A673 (cell line): ENCODE data around the gene CABLES1.

Source experiments
- CTCF ChIP-seq: fragments of 300-800, 200-600 bp; sonication (generic); conservative IDR thresholded peaks from 2 replicates; pipeline ENCODE4 v1.5.1; 2017; ENCODE audit warnings: low read depth, mild to moderate bottlenecking, antibody characterized with exemption, low read length, moderate library complexity, mixed read lengths
- EZH2 ChIP-seq: fragments of 200-600 bp; sonication (generic); IDR thresholded peaks from 2 replicates; pipeline ENCODE4 v1.6.1; 2017; ENCODE audit warnings: borderline replicate concordance, low read depth, mild to moderate bottlenecking, mixed read lengths, antibody characterized with exemption, low read length; ENCODE audit not compliant: poor library complexity, severe bottlenecking

GRCh38 chr18:23265682-23266399 is 130.6 kb downstream of the CABLES1 start:
- no peak for TF ChIP-seq CTCF
- TF ChIP-seq EZH2, result no peak
